GM21619 (cell line): ENCODE measurements around the gene IMMT.
A peak's percentile ranks its signal among the peaks of the same experiment; 100 is the strongest.
"Not testable (repeated sequence)": the region's sequence is repeated elsewhere in the genome, so short reads cannot be mapped to it uniquely, and the experiment has no call there.

ENCODE experiments used
- ATAC-seq: cut with Tn5 transposase; IDR thresholded peaks from one replicate; pipeline ENCODE4 v1.9.1; 2021; ENCODE audit not compliant: unreplicated experiment

IMMT gene

GRCh38 chr2:86195055-86195807, at the start of gene IMMT:
TSS of gene IMMT (minus strand) at chr2:86195462. CDS start at chr2:86195382, 80 bp downstream.
- peak; percentile 82 for ATAC-seq

- ATAC-seq = not testable (repeated sequence)
Measured at GRCh38 chr2:86244781-86245180, 49.5 kb upstream of the IMMT start.

GRCh38 chr2:86243950-86244733, 48.9 kb upstream of the IMMT start:
- no peak for ATAC-seq

GRCh38 chr2:86243272-86243671, 48.0 kb upstream of the IMMT start:
- no peak for ATAC-seq

- ATAC-seq = no peak
Measured at GRCh38 chr2:86241611-86242010, 46.3 kb upstream of the IMMT start.

GRCh38 chr2:86240251-86240650, 45.0 kb upstream of the IMMT start:
- no peak for ATAC-seq

- ATAC-seq = no peak
Measured at GRCh38 chr2:86239745-86240144, 44.5 kb upstream of the IMMT start.

- no peak for ATAC-seq
Measured at GRCh38 chr2:86239326-86239725, 44.1 kb upstream of the IMMT start.

GRCh38 chr2:86238354-86238753, 43.1 kb upstream of the IMMT start:
- peak; percentile 88 for ATAC-seq

GRCh38 chr2:86237172-86237571, 41.9 kb upstream of the IMMT start:
- no peak for ATAC-seq

GRCh38 chr2:86235196-86235980, 40.1 kb upstream of the IMMT start:
- no peak for ATAC-seq

- ATAC-seq = no peak
Measured at GRCh38 chr2:86234563-86235131, 39.4 kb upstream of the IMMT start.

GRCh38 chr2:86233436-86233835, 38.2 kb upstream of the IMMT start:
- ATAC-seq = no peak

GRCh38 chr2:86232910-86233309, 37.6 kb upstream of the IMMT start:
- no peak for ATAC-seq

- ATAC-seq = no peak
Measured at GRCh38 chr2:86232373-86232784, 37.1 kb upstream of the IMMT start.

GRCh38 chr2:86231680-86232372, 36.6 kb upstream of the IMMT start:
- ATAC-seq = no peak

GRCh38 chr2:86230961-86231360, 35.7 kb upstream of the IMMT start:
- no peak for ATAC-seq

GRCh38 chr2:86229221-86229620, 34.0 kb upstream of the IMMT start:
- ATAC-seq = no peak

- not testable (repeated sequence) for ATAC-seq
Measured at GRCh38 chr2:86228574-86228973, 33.3 kb upstream of the IMMT start.

GRCh38 chr2:86227685-86228084, 32.4 kb upstream of the IMMT start:
- no peak for ATAC-seq
